Body of pancreas (tissue), 4 donors: ENCODE results near the gene ZNF611.

Experiments
- CTCF ChIP-seq, 7 experiments: fragments of 450-650 bp in 4 of 7; fragments of 200-600 bp in 3 of 7; sonication (generic) in 3 of 7; IDR thresholded peaks; one replicate each; pipeline ENCODE4 v1.5.1; 2016 to 2019; ENCODE audit warnings: antibody characterized with exemption in 7 of 7
- POLR2A ChIP-seq, 3 donors: fragments of 450-650 bp; IDR thresholded peaks; one replicate each; pipeline ENCODE4 v1.6.1; 2016; ENCODE audit warnings: antibody characterized with exemption in 3 of 3, mild to moderate bottlenecking in 2 of 3

- TF ChIP-seq CTCF (IDR thresholded peaks at IDR 0.05) (no peak), POLR2A (IDR thresholded peaks at IDR 0.05) (no peak)
Measured at GRCh38 chr19:52742516-52742915, 7.7 kb upstream of the ZNF611 start.
